GM12892 (cell line): Measurements from ENCODE around the gene PDZD2.

Experiments used
- DNase-seq: peaks from one replicate; pipeline ENCODE4 v3.0.0; 2011; ENCODE audit not compliant: insufficient read length
- FAIRE-seq: peaks from 2 replicates; lab custom pipeline; 2011; peaks lifted over from hg19 to GRCh38; lab: Jason Lieb, UNC
- POLR2A ChIP-seq: IDR thresholded peaks from 2 replicates; pipeline ENCODE4 v1.6.1; 2011; ENCODE audit warnings: low read depth, low read length, control low read depth
- POLR2AphosphoS5 ChIP-seq: IDR thresholded peaks from 2 replicates; pipeline ENCODE4 v1.6.1; 2011; ENCODE audit warnings: low read depth, low read length, control low read depth
- TAF1 ChIP-seq: IDR thresholded peaks from 2 replicates; pipeline ENCODE4 v1.6.1; 2011; ENCODE audit warnings: low read depth, mild to moderate bottlenecking, control low read depth, low read length, borderline replicate concordance

Gene PDZD2

GRCh38 chr5:32057187-32058096, 418.5 kb downstream of the PDZD2 start:
- FAIRE-seq (no peak), DNase-seq (no peak)

GRCh38 chr5:32058101-32058500, 419.2 kb downstream of the PDZD2 start:
- TF ChIP-seq POLR2AphosphoS5 (no peak), TAF1 (no peak), POLR2A (no peak)
- FAIRE-seq (no peak), DNase-seq (no peak)

More at GRCh38 chr5:32057187-32058096, 418.5 kb downstream of the PDZD2 start:
- TF ChIP-seq POLR2AphosphoS5 (no peak), POLR2A (no peak)

GRCh38 chr5:32058997-32059396, 420.1 kb downstream of the PDZD2 start:
- TF ChIP-seq TAF1 (no peak), POLR2A (no peak), POLR2AphosphoS5 (no peak)
- no peak for DNase-seq
- no peak for FAIRE-seq

- TF ChIP-seq POLR2AphosphoS5 = no peak
- TF ChIP-seq POLR2A = no peak
- no peak for TF ChIP-seq TAF1
- FAIRE-seq = no peak
- DNase-seq = no peak
Measured at GRCh38 chr5:32059761-32060530, 421.0 kb downstream of the PDZD2 start.

DNA sequence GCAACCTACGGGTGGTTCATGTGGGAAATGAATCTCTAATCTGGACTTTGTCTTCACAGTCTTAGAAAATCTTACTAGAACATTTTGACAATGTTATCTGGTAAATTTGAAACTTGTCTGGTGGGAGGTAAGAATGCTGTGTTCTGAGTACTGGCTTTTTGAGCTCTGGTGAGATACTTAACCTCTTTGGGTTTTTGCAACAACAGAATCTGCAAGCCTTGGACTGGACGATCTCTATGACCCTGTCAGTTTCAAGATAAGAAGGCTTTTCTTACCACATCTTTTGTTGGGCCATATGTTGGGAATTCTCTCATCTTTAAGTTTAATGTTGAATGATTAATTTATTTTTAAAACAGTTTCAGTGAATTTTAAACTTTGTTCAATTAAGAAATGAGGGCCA, 422.3 kb downstream of the PDZD2 start:
- TF ChIP-seq TAF1 (no peak), POLR2AphosphoS5 (no peak), POLR2A (no peak)
- no peak for DNase-seq
- FAIRE-seq = no peak

- no peak for FAIRE-seq
- DNase-seq = no peak
- TF ChIP-seq POLR2AphosphoS5 = no peak
Measured at GRCh38 chr5:32066448-32066847, 427.5 kb downstream of the PDZD2 start.

DNA sequence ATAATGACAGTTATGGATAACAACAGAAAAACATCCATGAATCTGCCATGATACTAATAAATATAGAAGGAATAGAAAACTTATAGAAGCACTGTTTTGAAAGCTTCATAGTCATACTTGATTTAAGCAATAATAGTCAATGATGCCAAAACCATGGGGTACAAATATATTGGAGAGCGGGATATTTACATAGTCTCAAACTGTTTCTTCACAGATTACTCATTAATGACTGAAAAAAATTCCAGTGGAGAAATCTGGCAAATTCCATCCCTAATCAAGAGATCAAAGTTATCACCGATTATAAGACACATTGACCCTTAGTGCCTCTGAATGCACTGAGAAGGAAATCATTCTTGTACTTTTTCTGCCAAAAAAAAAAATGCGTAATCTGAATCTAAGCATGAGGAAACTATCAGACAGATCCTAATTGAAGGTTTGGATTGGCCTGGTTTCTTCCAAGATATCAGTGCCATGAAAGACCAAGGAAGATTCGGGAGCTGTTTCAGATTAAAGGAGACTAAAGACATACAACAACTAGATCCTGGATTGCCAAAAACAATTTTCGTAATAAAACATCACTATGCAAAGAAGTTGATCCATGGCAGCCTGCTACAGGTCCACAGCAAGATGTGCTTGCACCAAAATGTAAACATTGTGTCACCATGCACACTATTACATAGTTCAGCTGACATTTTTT, 429.0 kb downstream of the PDZD2 start:
- no peak for FAIRE-seq
- no peak for DNase-seq
- TF ChIP-seq POLR2A = no peak
- no peak for TF ChIP-seq POLR2AphosphoS5
- no peak for TF ChIP-seq TAF1

- FAIRE-seq (no peak), DNase-seq (no peak)
- TF ChIP-seq TAF1 (no peak), POLR2AphosphoS5 (no peak), POLR2A (no peak)
Measured at GRCh38 chr5:32068561-32068960, 429.6 kb downstream of the PDZD2 start.

- TF ChIP-seq POLR2AphosphoS5 (no peak), TAF1 (no peak), POLR2A (no peak)
- DNase-seq (no peak), FAIRE-seq (no peak)
Measured at GRCh38 chr5:32069396-32069795, 430.5 kb downstream of the PDZD2 start.

DNA sequence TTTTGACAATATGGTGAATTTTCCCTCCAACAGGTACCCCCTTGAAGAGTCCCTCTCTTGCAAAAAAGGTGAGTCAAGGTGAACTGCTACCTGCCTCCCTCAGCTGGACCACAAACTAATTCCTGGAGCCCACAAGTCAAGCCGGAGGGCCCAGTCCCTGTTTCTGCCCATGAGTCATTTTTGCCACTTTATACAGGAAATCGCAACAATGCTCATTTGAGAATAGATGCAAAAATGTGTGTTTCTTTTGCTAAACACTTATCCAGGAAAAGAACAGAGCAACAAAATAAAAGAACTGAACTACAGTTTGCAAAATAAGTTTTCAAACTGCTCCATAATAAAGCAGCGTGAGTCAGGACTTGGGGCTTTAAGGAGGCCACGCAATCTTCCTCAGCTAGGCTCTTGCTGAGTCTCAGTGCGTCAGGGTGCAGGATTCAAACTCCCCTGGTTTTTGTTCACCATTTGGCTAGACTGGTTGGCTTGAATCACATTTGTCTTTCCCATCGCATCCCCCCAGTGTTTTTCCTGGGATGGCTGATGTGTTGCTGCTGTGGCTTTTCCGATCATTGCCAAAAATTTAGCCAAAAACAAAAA, 432.5 kb downstream of the PDZD2 start:
- FAIRE-seq = no peak
- TF ChIP-seq POLR2A (no peak), TAF1 (no peak), POLR2AphosphoS5 (no peak)
- DNase-seq = no peak

- DNase-seq (no peak), FAIRE-seq (no peak)
- TF ChIP-seq POLR2A (no peak), POLR2AphosphoS5 (no peak), TAF1 (no peak)
Measured at GRCh38 chr5:32072054-32072453, 433.1 kb downstream of the PDZD2 start.
